ENCODE results near the gene CRB2. TPM values are rescaled to one million over a fixed set of nuclear protein-coding genes. Genes with fewer than 3 reads are reported as not detected.

Gene CRB2
- total RNA-seq, 1 donor from 2014 or later, result not detected

GRCh38 chr9:123319541-123320339 is 36.3 kb upstream of the CRB2 start:
- Histone ChIP-seq H3K27me3 (ENCODE audit: low read depth) (no peaks in the 10 kb centered on the region), H3K36me3 (no peaks in the 10 kb centered on the region), H3K9me3 (no peaks in the 10 kb centered on the region), H3K27ac (no peak overlapping the region), H3K4me1 (peaks cover 36% of the 10 kb centered on the region), H3K4me3 (no peak overlapping the region)
- no peak for TF ChIP-seq CTCF (IDR thresholded peaks at IDR 0.05)
- intact Hi-C loops (cut with DNase I), result no loop called here
- ATAC-seq (peak; percentile 33 to 60), DNase-seq (no peak)

- H3K4me3 ChIP-seq, result no peak overlapping the region
- TF ChIP-seq CTCF (IDR thresholded peaks at IDR 0.05), result no peak
- no peaks in the 10 kb centered on the region for H3K27me3 ChIP-seq (ENCODE audit: low read depth)
- H3K36me3 ChIP-seq, result no peaks in the 10 kb centered on the region
- ATAC-seq (no peak), DNase-seq (no peak)
- no peaks in the 10 kb centered on the region for H3K9me3 ChIP-seq
- intact Hi-C loops (cut with DNase I), result no loop called here
- no peak overlapping the region for H3K27ac ChIP-seq
- peaks cover 36% of the 10 kb centered on the region for H3K4me1 ChIP-seq
Measured at GRCh38 chr9:123320814-123321213, 35.2 kb upstream of the CRB2 start.

GRCh38 chr9:123321616-123322272 is 34.3 kb upstream of the CRB2 start:
- ATAC-seq, result no peak
- Histone ChIP-seq H3K9me3 (no peaks in the 10 kb centered on the region), H3K36me3 (no peaks in the 10 kb centered on the region), H3K27me3 (ENCODE audit: low read depth) (no peaks in the 10 kb centered on the region), H3K27ac (no peak overlapping the region), H3K4me3 (no peak overlapping the region), H3K4me1 (peaks cover 43% of the 10 kb centered on the region)
- intact Hi-C loops (cut with DNase I), result no loop called here
- no peak for DNase-seq
- no peak for TF ChIP-seq CTCF (IDR thresholded peaks at IDR 0.05)

GRCh38 chr9:123322273-123323195 is 33.5 kb upstream of the CRB2 start:
- ATAC-seq (peak in 1 of 2 donors; percentile 2), DNase-seq (no peak)
- H3K27ac ChIP-seq, result no peak overlapping the region
- no peaks in the 10 kb centered on the region for H3K36me3 ChIP-seq
- intact Hi-C loops (cut with DNase I), result no loop called here
- peaks cover 50% of the 10 kb centered on the region for H3K4me1 ChIP-seq
- TF ChIP-seq CTCF (IDR thresholded peaks at IDR 0.05), result no peak
- no peak overlapping the region for H3K4me3 ChIP-seq
- H3K9me3 ChIP-seq, result no peaks in the 10 kb centered on the region
- no peaks in the 10 kb centered on the region for H3K27me3 ChIP-seq (ENCODE audit: low read depth)

Data from lower lobe of right lung (tissue), 2 donors.